SK-N-SH (cell line): ENCODE measurements around the gene B3GALT2.

Experiments
- CHD2 ChIP-seq: fragments of 150-350 bp; IDR thresholded peaks from 2 replicates; pipeline ENCODE4 v1.6.1; 2018; ENCODE audit warnings: low read length; ENCODE audit not compliant: partially characterized antibody
- CTCF ChIP-seq: fragments of 200-600 bp; sonication (generic); IDR thresholded peaks from 2 replicates; pipeline ENCODE4 v1.6.1; 2017; ENCODE audit warnings: antibody characterized with exemption, mild to moderate bottlenecking, moderate library complexity
- EP300 ChIP-seq, 2 experiments: IDR thresholded peaks; 2 replicates each; pipeline versions ENCODE4 v1.4.0 to v1.6.1; 2012; ENCODE audit warnings: borderline replicate concordance in 1 of 2, low read depth in 1 of 2, low read length in 1 of 2
- EZH2phosphoT487 ChIP-seq: fragments of 200-600 bp; sonication (generic); IDR thresholded peaks from 2 replicates; pipeline ENCODE4 v1.6.1; 2017; ENCODE audit warnings: low read depth, mixed run types, mild to moderate bottlenecking, antibody characterized with exemption, moderate library complexity, borderline replicate concordance
- GABPA ChIP-seq: IDR thresholded peaks from 2 replicates; pipeline ENCODE4 v1.4.0; 2012; ENCODE audit warnings: low read depth, mild to moderate bottlenecking
- MAX ChIP-seq: IDR thresholded peaks from 2 replicates; pipeline ENCODE4 v1.4.0; 2012; ENCODE audit warnings: low read depth
- MXI1 ChIP-seq: IDR thresholded peaks from 2 replicates; pipeline ENCODE4 v1.6.1; 2012; ENCODE audit warnings: mild to moderate bottlenecking, low read depth, low read length, improper control_type of control experiment
- POLR2AphosphoS5 ChIP-seq: IDR thresholded peaks from 2 replicates; pipeline ENCODE4 v1.6.1; 2012; ENCODE audit warnings: low read depth, low read length
- RAD21 ChIP-seq: IDR thresholded peaks from 2 replicates; pipeline ENCODE4 v1.6.1; 2012; ENCODE audit warnings: mild to moderate bottlenecking, low read length
- REST ChIP-seq: IDR thresholded peaks from 2 replicates; pipeline ENCODE4 v1.6.1; 2012; ENCODE audit warnings: mild to moderate bottlenecking, low read depth, low read length, moderate library complexity
- SMC3 ChIP-seq: IDR thresholded peaks from 2 replicates; pipeline ENCODE4 v1.6.1; 2012; ENCODE audit warnings: low read depth, low read length, improper control_type of control experiment

- TF ChIP-seq POLR2AphosphoS5 (no peak), CTCF (no peak), GABPA (no peak), EP300 (IDR thresholded peaks at IDR 0.05; ENCODE audit: borderline replicate concordance in 1 of 2, low read depth in 1 of 2, low read length in 1 of 2) (no peak), MAX (no peak), REST (no peak), SMC3 (no peak), MXI1 (no peak), EZH2phosphoT487 (no peak), CHD2 (no peak), RAD21 (no peak)
Measured at GRCh38 chr1:193216920-193217319, 30.5 kb upstream of the B3GALT2 start.
